T-cell (primary cell): ENCODE measurements around the gene SFTPA2. TPM values are rescaled to one million over a fixed set of nuclear protein-coding genes. Genes with fewer than 3 reads are reported as not detected.
A peak's percentile ranks its signal among the peaks of the same experiment; 100 is the strongest.
"Not testable (repeated sequence)": the region's sequence is repeated elsewhere in the genome, so short reads cannot be mapped to it uniquely, and the experiment has no call there.

Experiments
- ATAC-seq, 4 experiments: fragments of 200-7000 bp in 3 of 4; fragments of 150-1000 bp in 1 of 4; cut with Tn5 transposase; replicated peaks in 1 of 4; 1 replicate in 3 of 4; 2 replicates in 1 of 4; pipeline ENCODE4 v1.10.0; 2021; ENCODE audit warnings: moderate library complexity in 3 of 4, mild to moderate bottlenecking in 2 of 4, moderate number of reproducible peaks in 1 of 4
- CTCF ChIA-PET, 2 donors: fragments of 300-600 bp; sonication (Branson Sonifier 250); formaldehyde crosslinking; loops; one replicate each; lab custom pipeline; 2022; ENCODE audit warnings: antibody characterized with exemption in 2 of 2; lab: Charles Lee
- POLR2A ChIA-PET, 2 donors: fragments of 300-600 bp; sonication (Branson Sonifier 250); formaldehyde crosslinking; loops; one replicate each; lab custom pipeline; 2022; ENCODE audit warnings: antibody characterized with exemption in 2 of 2; lab: Charles Lee
- DNase-seq, 35 experiments: peaks; one replicate each; pipeline versions ENCODE4 v3.0.0 to v3.0.0-alpha.2; 2013 to 2023
- H3K27ac ChIP-seq: one replicate; pipeline ENCODE4 v1.5.1; 2013; ENCODE audit warnings: low read length
- H3K27me3 ChIP-seq, 2 experiments: replicated peaks in 1 of 2; 1 replicate in 1 of 2; 2 replicates in 1 of 2; pipeline versions ENCODE4 v1.6.1 to v1.7.0; 2013; ENCODE audit warnings: low read length in 1 of 2, mixed read lengths in 1 of 2; ENCODE audit not compliant: control insufficient read depth in 2 of 2, insufficient read depth in 2 of 2; ENCODE audit errors: extremely low read depth in 1 of 2
- H3K36me3 ChIP-seq, 2 donors: 1 replicate in 1 of 2; 2 replicates in 1 of 2; pipeline versions ENCODE4 v1.6.1 to v1.7.0; 2013; ENCODE audit warnings: low read length in 1 of 2; ENCODE audit not compliant: control insufficient read depth in 2 of 2, insufficient read depth in 1 of 2; ENCODE audit errors: extremely low read depth in 1 of 2
- H3K4me1 ChIP-seq, 2 experiments: 1 replicate in 1 of 2; 2 replicates in 1 of 2; pipeline versions ENCODE4 v1.6.1 to v1.7.0; 2013; ENCODE audit warnings: low read length in 2 of 2, mixed read lengths in 1 of 2; ENCODE audit not compliant: insufficient read depth in 2 of 2, control insufficient read depth in 1 of 2; ENCODE audit errors: extremely low read depth in 1 of 2
- H3K4me3 ChIP-seq, 2 donors: 1 replicate in 1 of 2; 2 replicates in 1 of 2; pipeline versions ENCODE4 v1.5.1 to v1.7.0; 2013; ENCODE audit warnings: mild to moderate bottlenecking in 2 of 2, low read length in 1 of 2, moderate library complexity in 1 of 2; ENCODE audit not compliant: control insufficient read depth in 1 of 2; ENCODE audit errors: extremely low read depth in 1 of 2
- H3K9me3 ChIP-seq: 2 replicates; pipeline ENCODE4 v1.7.0; 2013
- H3K27ac Mint-ChIP-seq, 2 donors: one replicate each; pipeline ENCODE4 v1.8.0; 2020 to 2021; ENCODE audit warnings: mild to moderate bottlenecking in 2 of 2, mixed read lengths in 2 of 2
- H3K27me3 Mint-ChIP-seq, 2 donors: one replicate each; pipeline ENCODE4 v1.8.0; 2021 to 2022; ENCODE audit warnings: mixed read lengths in 2 of 2
- H3K36me3 Mint-ChIP-seq: one replicate; pipeline ENCODE4 v1.8.0; 2021; ENCODE audit warnings: mixed read lengths
- H3K4me1 Mint-ChIP-seq, 3 donors: one replicate each; pipeline ENCODE4 v1.8.0; 2020 to 2022; ENCODE audit warnings: mixed read lengths in 3 of 3, mild to moderate bottlenecking in 1 of 3
- H3K4me3 Mint-ChIP-seq, 3 donors: one replicate each; pipeline ENCODE4 v1.8.0; 2020 to 2022; ENCODE audit warnings: mild to moderate bottlenecking in 3 of 3, mixed read lengths in 3 of 3, moderate library complexity in 3 of 3
- H3K9me3 Mint-ChIP-seq, 3 donors: one replicate each; pipeline ENCODE4 v1.8.0; 2020 to 2022; ENCODE audit warnings: mixed read lengths in 3 of 3
- WGBS: methylation state at CpG from one replicate; pipeline ENCODE4 v1.1.5; 2013; ENCODE audit warnings: missing lambda C conversion rate; ENCODE audit not compliant: insufficient coverage; 5-methylcytosine and 5-hydroxymethylcytosine counted together
- total RNA-seq, 35 experiments: library from RNA in 6 of 35; stranded (reverse) in 6 of 35; fragments of 120-200 nt in 1 of 35; gene quantifications; one replicate each; pipeline versions ENCODE4 v1.2.1 to v1.2.4 and lab custom pipeline; 2013 to 2026

Gene SFTPA2
- total RNA-seq, 5 donors from 2014 or later (not counting 1 experiment from before 2014, with no cell fraction given): 6.4 to 9.8 (median 8.9) TPM; not detected in 2

DNA sequence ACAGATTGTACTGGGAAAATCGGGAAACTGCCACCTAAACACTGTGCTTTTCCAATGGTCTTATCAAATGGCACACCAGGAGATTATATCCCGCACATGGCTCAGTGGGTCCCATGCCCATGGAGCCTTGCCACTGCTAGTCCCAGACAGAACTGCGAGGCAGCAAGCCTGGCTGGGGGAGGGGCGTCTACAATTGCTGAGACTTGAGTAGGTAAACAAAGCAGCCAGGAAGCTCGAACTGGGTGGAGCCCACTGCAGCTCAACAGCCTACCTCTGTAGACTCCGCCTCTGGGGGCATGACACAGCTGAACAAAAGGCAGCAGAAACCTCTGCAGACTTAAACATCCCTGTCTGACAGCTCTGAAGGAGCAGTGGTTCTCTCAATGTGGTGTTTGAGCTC lies 10.4 kb upstream of the SFTPA2 start:
- ATAC-seq, H3K4me1 ChIP-seq, H3K4me1 Mint-ChIP-seq, H3K27ac ChIP-seq, H3K4me3 Mint-ChIP-seq, DNase-seq, H3K36me3 ChIP-seq, H3K9me3 ChIP-seq, H3K27ac Mint-ChIP-seq, H3K4me3 ChIP-seq, H3K27me3 ChIP-seq, POLR2A ChIA-PET, H3K36me3 Mint-ChIP-seq, CTCF ChIA-PET: not testable (repeated sequence)
- 82% methylated on average over 4 of the region's 6 CpGs for WGBS
- Mint-ChIP-seq H3K9me3 (peaks cover 11 to 22% (median 12%) of the 10 kb centered on the region in 3 donors), H3K27me3 (peaks cover 58 to 62% of the 10 kb centered on the region in 2 donors)

DNA sequence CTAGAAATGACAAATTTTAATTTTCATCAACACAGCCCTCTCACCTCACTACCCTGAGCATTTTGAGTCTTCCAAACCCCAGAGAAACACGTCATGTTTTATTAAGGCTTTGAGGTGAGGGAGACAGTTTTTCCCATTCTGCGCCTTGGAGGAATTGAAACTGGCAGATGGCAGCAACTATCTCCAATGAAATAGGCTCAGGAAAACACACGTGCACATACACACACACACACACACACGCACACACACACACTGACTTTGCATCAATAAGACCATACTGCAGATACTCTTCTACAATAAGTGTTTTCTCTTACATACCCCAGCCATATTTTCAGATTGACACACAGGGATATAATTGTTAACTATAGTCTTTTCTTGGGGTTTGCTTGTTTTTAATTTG lies 3.2 kb upstream of the SFTPA2 start:
- Mint-ChIP-seq H3K4me1 (peaks cover 2 to 11% (median 7%) of the 10 kb centered on the region in 3 donors), H3K27me3 (peaks cover 26 to 27% of the 10 kb centered on the region in 2 donors), H3K27ac (no peak overlapping the region), H3K36me3 (no peaks in the 10 kb centered on the region), H3K9me3 (no peaks in the 10 kb centered on the region), H3K4me3 (no peak overlapping the region)
- Histone ChIP-seq H3K36me3 (no peaks in the 10 kb centered on the region), H3K9me3 (no peaks in the 10 kb centered on the region), H3K27me3 (peaks cover 0 to 9% of the 10 kb centered on the region in 2 experiments), H3K4me3 (no peak overlapping the region), H3K27ac (no peak overlapping the region), H3K4me1 (no peaks in the 10 kb centered on the region)
- CTCF ChIA-PET: no interaction called here
- WGBS: no CpG with 5 or more reads among the region's 4 CpGs
- POLR2A ChIA-PET: no interaction called here
- no peak for ATAC-seq
- no peak for DNase-seq

DNA sequence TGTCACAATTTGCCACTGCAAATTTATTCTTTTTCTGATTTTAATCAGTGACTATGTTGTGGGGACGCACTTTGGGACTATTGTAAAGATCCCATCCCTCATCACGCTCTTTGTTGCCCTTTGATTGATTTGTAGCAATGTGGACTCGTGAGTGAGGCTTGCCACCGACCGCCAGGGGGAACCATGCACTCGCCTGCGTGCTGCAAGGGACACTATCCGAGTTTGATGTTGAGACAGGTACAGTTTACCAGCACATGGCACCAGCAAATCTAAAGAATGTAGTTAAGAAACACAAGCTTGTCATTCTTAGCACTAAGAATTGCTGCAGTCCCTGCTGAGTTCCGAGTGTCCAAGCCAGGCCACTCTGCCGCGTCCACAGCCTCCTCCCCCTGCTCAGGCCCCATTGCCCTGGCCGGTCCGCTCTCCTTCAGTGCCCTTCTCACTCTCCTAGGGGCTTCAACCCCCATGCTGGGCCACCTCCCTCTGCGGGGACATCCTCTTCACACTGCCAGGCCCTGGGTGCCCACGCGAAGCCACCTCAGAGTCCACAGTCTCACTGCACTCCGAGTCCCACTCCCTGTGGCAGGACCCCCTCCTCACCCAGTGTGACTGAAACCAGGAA lies 2.0 kb upstream of the SFTPA2 start:
- no peak overlapping the region for H3K27ac Mint-ChIP-seq
- H3K27me3 ChIP-seq: peaks cover 0 to 9% of the 10 kb centered on the region in 2 experiments
- ChIA-PET CTCF (interaction anchor here in 1 of 2 donors (0.8 kb wide), 2 partner anchors 8 to 10 kb away, joined by 3 to 7 read pairs; no protein-coding TSS in a partner anchor), POLR2A (no interaction called here)
- H3K9me3 ChIP-seq: no peaks in the 10 kb centered on the region
- no peaks in the 10 kb centered on the region for H3K9me3 Mint-ChIP-seq
- 21% methylated on average over 15 of the region's 17 CpGs for WGBS
- H3K4me1 Mint-ChIP-seq: peaks cover 2 to 11% (median 7%) of the 10 kb centered on the region in 3 donors
- H3K36me3 ChIP-seq: no peaks in the 10 kb centered on the region
- peaks cover 19 to 20% of the 10 kb centered on the region in 2 donors for H3K27me3 Mint-ChIP-seq
- DNase-seq: peak; percentile 16 to 67 (median 50)
- H3K4me3 Mint-ChIP-seq: peak overlapping the region in 1 of 3 donors; percentile 31
- no peak overlapping the region for H3K27ac ChIP-seq
- no peaks in the 10 kb centered on the region for H3K36me3 Mint-ChIP-seq
- H3K4me3 ChIP-seq: no peak overlapping the region
- ATAC-seq: peak; percentile 50 to 75 (median 62)
- no peaks in the 10 kb centered on the region for H3K4me1 ChIP-seq

DNA sequence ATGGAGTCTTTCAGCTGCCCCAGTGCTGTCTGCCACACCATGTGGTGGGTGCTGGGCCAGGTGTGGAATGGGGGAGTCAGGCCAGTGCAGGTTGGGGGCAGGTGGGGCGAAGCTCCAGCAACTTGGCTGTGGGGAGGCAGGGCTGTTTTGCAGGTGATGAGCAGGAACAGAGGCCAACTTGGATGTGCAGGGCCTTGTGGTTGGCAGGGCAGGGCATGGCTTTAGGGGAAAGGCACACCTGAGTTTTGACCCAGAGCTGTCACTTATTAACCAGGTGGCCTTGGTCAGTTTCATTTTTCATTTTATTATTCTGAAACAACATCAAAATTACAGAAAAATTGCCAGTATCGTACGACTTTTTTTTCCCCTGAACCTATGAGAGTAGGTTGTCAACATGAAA lies 1.1 kb upstream of the SFTPA2 start:
- H3K9me3 ChIP-seq: no peaks in the 10 kb centered on the region
- DNase-seq: no peak
- WGBS: 71% methylated on average over 3 of the region's 3 CpGs
- H3K27ac ChIP-seq: no peak overlapping the region
- ChIA-PET POLR2A (no interaction called here), CTCF (no interaction called here)
- H3K4me3 ChIP-seq: no peak overlapping the region
- Mint-ChIP-seq H3K4me3 (no peak overlapping the region), H3K9me3 (no peaks in the 10 kb centered on the region), H3K27me3 (peaks cover 13 to 14% of the 10 kb centered on the region in 2 donors), H3K36me3 (no peaks in the 10 kb centered on the region), H3K4me1 (peaks cover 2 to 11% (median 7%) of the 10 kb centered on the region in 3 donors), H3K27ac (no peak overlapping the region)
- H3K27me3 ChIP-seq: peaks cover 0 to 11% of the 10 kb centered on the region in 2 experiments
- H3K36me3 ChIP-seq: no peaks in the 10 kb centered on the region
- ATAC-seq: no peak
- no peaks in the 10 kb centered on the region for H3K4me1 ChIP-seq

DNA sequence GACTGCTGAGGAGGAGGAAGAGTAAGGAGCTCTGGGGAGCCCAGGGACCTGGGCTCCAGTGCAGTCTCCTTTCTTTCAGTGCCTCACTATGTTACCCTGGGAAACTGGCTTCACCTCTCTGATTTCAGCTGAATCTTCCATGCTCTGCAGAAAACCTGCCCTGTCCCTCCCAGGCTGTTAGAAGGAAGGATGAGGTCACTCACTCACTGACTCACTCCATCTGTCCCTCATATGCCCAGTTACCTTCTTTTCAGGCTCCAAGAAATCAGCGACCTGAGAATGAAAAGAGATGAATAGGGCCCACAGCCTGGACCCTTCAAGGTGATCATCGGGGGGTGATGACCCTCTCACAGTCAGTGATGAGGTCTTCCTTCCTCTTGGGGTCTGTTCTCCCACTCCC lies 481 bp downstream of the SFTPA2 start:
- H3K27ac Mint-ChIP-seq: no peak overlapping the region
- no peak for ATAC-seq
- no peak overlapping the region for H3K4me3 ChIP-seq
- H3K27ac ChIP-seq: no peak overlapping the region
- WGBS: no CpG with 5 or more reads among the region's 2 CpGs
- ChIA-PET POLR2A (no interaction called here), CTCF (no interaction called here)
- H3K27me3 Mint-ChIP-seq: peaks cover 11 to 13% of the 10 kb centered on the region in 2 donors
- no peaks in the 10 kb centered on the region for H3K36me3 Mint-ChIP-seq
- H3K9me3 Mint-ChIP-seq: no peaks in the 10 kb centered on the region
- H3K4me1 Mint-ChIP-seq: peaks cover 2 to 11% (median 7%) of the 10 kb centered on the region in 3 donors
- no peak for DNase-seq
- no peak overlapping the region for H3K4me3 Mint-ChIP-seq
- H3K27me3 ChIP-seq: peaks cover 0 to 11% of the 10 kb centered on the region in 2 experiments
- H3K36me3 ChIP-seq: no peaks in the 10 kb centered on the region
- H3K4me1 ChIP-seq: no peaks in the 10 kb centered on the region
- H3K9me3 ChIP-seq: no peaks in the 10 kb centered on the region

DNA sequence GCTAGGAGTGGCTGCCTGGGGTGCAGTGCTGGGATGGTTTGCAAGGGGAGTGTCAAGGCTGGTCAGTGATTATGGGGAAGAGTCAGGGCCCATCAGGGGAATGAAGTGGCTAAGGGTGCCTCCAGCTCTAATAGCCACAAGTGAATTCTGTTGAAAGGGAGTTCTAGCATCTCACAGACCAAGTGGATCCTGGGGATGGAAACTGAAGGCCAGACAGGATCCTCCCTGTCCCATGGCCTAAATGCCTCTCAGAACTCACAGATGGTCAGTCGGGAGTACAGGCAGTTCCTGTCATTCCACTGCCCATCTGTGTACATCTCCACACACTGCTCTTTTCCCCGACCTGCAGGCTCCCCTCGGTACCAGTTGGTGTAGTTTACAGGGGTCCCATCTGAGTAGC lies 3.2 kb downstream of the SFTPA2 start:
- DNase-seq, H3K36me3 ChIP-seq, H3K9me3 ChIP-seq, H3K27ac ChIP-seq, POLR2A ChIA-PET, H3K4me3 Mint-ChIP-seq, H3K4me3 ChIP-seq, ATAC-seq, H3K9me3 Mint-ChIP-seq, H3K36me3 Mint-ChIP-seq, H3K27ac Mint-ChIP-seq, H3K4me1 ChIP-seq, H3K27me3 ChIP-seq, H3K27me3 Mint-ChIP-seq, CTCF ChIA-PET: not testable (repeated sequence)
- H3K4me1 Mint-ChIP-seq: peaks cover 0 to 11% (median 4%) of the 10 kb centered on the region in 3 donors
- WGBS: no CpG with 5 or more reads among the region's 3 CpGs
